Measurements from ENCODE around the gene GKN2. TPM values are rescaled to one million over a fixed set of nuclear protein-coding genes. Genes with fewer than 3 reads are reported as not detected.

The GKN2 gene
- total RNA-seq, 1 experiment from 2014 or later, result not detected

DNA sequence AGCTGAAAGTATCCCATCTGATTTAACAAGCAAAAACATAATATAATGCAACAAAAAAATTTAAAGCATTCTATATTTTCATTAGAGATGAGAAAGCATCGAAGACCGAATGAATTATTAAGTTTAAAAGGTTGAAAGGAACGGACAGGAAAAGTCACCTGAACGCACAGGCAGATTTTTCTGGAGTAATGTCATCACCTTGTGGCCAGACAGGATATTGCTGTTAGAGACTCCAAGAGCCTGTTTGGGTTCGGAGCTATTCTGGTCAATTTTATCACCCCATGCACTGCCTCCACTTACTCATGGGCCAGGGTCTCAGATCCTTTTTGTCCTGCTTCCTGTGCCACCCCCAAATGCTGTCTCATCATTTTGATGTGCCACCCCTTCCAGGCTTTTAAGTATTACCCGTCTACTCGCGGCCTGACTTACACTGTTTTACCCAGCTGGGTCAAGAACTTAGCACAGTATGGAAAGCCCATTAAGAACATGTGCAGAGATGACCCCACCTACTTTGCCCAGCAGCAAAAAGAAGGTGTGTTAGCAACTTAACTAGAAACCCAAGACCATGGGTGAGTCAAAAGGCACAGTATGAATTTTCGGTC lies 27.3 kb downstream of the GKN2 start:
- Histone ChIP-seq H3K4me1 (ENCODE audit: control insufficient read depth, insufficient read depth, low read length) (0 out of 2 replicates have a peak, but pooled peaks cover 2% of the 10 kb centered on the region), H3K27me3 (ENCODE audit: control insufficient read depth, insufficient read depth, low read length) (no peaks in the 10 kb centered on the region), H3K27ac (ENCODE audit: low read length) (no peak overlapping the region), H3K9me3 (ENCODE audit: control insufficient read depth, insufficient read depth, low read depth, low read length) (no peaks in the 10 kb centered on the region), H3K4me3 (ENCODE audit: low read depth in 2 of 2, low read length in 2 of 2) (no peak overlapping the region), H3K36me3 (ENCODE audit: control insufficient read depth, insufficient read depth, low read length) (no peaks in the 10 kb centered on the region)
- ChIA-PET CTCF (interaction anchor here (0.8 to 2.2 kb wide), 7 partner anchors 18 to 462 kb away, joined by 3 to 31 read pairs (median 7); no protein-coding TSS in a partner anchor), POLR2A (no interaction called here)
- no TSS peak for BruUV-seq (replicated peaks)
- peak; percentile 77 for ATAC-seq
- in situ Hi-C loops (cut with HindIII; ENCODE audit: low pct_unique_long_range_greater_than_20kb, low sequenced_read_pairs) (no loop called here), intact Hi-C loops (cut with micrococcal nuclease; ENCODE audit: unreplicated experiment) (loop anchor here (1.0 to 2.0 kb wide), 2 partner anchors 174 to 217 kb away; no protein-coding TSS in a partner anchor)
- TF ChIP-seq POLR2AphosphoS5 (IDR thresholded peaks at IDR 0.05; ENCODE audit: low read depth, low read length), result no peak
- TF ChIP-seq, protein P1, sequence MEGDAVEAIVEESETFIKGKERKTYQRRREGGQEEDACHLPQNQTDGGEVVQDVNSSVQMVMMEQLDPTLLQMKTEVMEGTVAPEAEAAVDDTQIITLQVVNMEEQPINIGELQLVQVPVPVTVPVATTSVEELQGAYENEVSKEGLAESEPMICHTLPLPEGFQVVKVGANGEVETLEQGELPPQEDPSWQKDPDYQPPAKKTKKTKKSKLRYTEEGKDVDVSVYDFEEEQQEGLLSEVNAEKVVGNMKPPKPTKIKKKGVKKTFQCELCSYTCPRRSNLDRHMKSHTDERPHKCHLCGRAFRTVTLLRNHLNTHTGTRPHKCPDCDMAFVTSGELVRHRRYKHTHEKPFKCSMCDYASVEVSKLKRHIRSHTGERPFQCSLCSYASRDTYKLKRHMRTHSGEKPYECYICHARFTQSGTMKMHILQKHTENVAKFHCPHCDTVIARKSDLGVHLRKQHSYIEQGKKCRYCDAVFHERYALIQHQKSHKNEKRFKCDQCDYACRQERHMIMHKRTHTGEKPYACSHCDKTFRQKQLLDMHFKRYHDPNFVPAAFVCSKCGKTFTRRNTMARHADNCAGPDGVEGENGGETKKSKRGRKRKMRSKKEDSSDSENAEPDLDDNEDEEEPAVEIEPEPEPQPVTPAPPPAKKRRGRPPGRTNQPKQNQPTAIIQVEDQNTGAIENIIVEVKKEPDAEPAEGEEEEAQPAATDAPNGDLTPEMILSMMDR (IDR thresholded peaks at IDR 0.05), result peak; percentile 98
- TF ChIP-seq, protein P2, sequence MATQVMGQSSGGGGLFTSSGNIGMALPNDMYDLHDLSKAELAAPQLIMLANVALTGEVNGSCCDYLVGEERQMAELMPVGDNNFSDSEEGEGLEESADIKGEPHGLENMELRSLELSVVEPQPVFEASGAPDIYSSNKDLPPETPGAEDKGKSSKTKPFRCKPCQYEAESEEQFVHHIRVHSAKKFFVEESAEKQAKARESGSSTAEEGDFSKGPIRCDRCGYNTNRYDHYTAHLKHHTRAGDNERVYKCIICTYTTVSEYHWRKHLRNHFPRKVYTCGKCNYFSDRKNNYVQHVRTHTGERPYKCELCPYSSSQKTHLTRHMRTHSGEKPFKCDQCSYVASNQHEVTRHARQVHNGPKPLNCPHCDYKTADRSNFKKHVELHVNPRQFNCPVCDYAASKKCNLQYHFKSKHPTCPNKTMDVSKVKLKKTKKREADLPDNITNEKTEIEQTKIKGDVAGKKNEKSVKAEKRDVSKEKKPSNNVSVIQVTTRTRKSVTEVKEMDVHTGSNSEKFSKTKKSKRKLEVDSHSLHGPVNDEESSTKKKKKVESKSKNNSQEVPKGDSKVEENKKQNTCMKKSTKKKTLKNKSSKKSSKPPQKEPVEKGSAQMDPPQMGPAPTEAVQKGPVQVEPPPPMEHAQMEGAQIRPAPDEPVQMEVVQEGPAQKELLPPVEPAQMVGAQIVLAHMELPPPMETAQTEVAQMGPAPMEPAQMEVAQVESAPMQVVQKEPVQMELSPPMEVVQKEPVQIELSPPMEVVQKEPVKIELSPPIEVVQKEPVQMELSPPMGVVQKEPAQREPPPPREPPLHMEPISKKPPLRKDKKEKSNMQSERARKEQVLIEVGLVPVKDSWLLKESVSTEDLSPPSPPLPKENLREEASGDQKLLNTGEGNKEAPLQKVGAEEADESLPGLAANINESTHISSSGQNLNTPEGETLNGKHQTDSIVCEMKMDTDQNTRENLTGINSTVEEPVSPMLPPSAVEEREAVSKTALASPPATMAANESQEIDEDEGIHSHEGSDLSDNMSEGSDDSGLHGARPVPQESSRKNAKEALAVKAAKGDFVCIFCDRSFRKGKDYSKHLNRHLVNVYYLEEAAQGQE (IDR thresholded peaks at IDR 0.05; ENCODE audit: insufficient read depth in 1 of 2, low read depth in 2 of 2, low read length in 1 of 2), result no peak
- no peak for TF ChIP-seq TCF7L2 (IDR thresholded peaks at IDR 0.05; ENCODE audit: low read depth, low read length)
- TF ChIP-seq SIN3A (IDR thresholded peaks at IDR 0.05; ENCODE audit: borderline replicate concordance, insufficient read depth, low read depth, low read length), result no peak
- peak; percentile 66 for DNase-seq (ENCODE audit: low read depth, low spot score)

DNA sequence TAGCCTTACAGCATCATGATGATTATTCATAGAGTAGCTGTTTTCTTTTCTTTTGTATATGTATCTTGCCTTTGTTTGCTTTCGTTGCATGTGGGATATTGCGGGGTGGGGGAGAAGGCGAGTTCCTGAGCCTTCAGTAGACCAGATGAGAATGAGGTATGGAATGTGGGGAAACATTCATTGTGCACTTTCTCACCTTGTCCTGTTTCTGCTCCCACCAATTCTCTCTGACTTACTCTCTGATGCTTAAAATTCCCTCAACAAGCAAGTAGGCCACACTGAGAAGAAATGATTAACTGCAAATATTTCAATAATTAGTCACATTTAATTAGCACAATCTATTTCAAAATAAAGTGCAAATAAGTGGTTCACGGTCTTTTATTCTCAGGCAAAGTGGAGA lies 31.0 kb downstream of the GKN2 start:
- ATAC-seq (no peak), DNase-seq (ENCODE audit: low read depth, low spot score) (no peak)
- Histone ChIP-seq H3K27me3 (ENCODE audit: control insufficient read depth, insufficient read depth, low read length) (no peaks in the 10 kb centered on the region), H3K36me3 (ENCODE audit: control insufficient read depth, insufficient read depth, low read length) (no peaks in the 10 kb centered on the region), H3K9me3 (ENCODE audit: control insufficient read depth, insufficient read depth, low read depth, low read length) (no peaks in the 10 kb centered on the region), H3K4me1 (ENCODE audit: control insufficient read depth, insufficient read depth, low read length) (0 out of 2 replicates have a peak, but pooled peaks cover 2% of the 10 kb centered on the region), H3K4me3 (ENCODE audit: low read depth in 2 of 2, low read length in 2 of 2) (no peak overlapping the region), H3K27ac (ENCODE audit: low read length) (no peak overlapping the region)
- TF ChIP-seq SIN3A (IDR thresholded peaks at IDR 0.05; ENCODE audit: borderline replicate concordance, insufficient read depth, low read depth, low read length), result no peak
- TF ChIP-seq TCF7L2 (IDR thresholded peaks at IDR 0.05; ENCODE audit: low read depth, low read length), result no peak
- TF ChIP-seq, protein P2 (IDR thresholded peaks at IDR 0.05; ENCODE audit: insufficient read depth in 1 of 2, low read depth in 2 of 2, low read length in 1 of 2), result no peak
- TF ChIP-seq, protein P1 (IDR thresholded peaks at IDR 0.05), result no peak
- TF ChIP-seq POLR2AphosphoS5 (IDR thresholded peaks at IDR 0.05; ENCODE audit: low read depth, low read length), result no peak
- in situ Hi-C loops (cut with HindIII; ENCODE audit: low pct_unique_long_range_greater_than_20kb, low sequenced_read_pairs) (no loop called here), intact Hi-C loops (cut with micrococcal nuclease; ENCODE audit: unreplicated experiment) (no loop called here)
- no TSS peak for BruUV-seq (replicated peaks)
- ChIA-PET CTCF (interaction anchor here (0.6 kb wide), 1 partner anchor 13 kb away, joined by 6 read pairs; no protein-coding TSS in a partner anchor), POLR2A (no interaction called here)
